IMR-90 (cell line): ENCODE results near the gene TSTD1.

Experiments used
- BHLHE40 ChIP-seq: fragments of 150-350 bp; IDR thresholded peaks from 2 replicates; pipeline ENCODE4 v1.6.1; 2016; ENCODE audit warnings: mild to moderate bottlenecking, low read depth, low read length
- CTCF ChIP-seq: conservative IDR thresholded peaks from 2 replicates; pipeline ENCODE4 v1.5.1; 2012; ENCODE audit warnings: mild to moderate bottlenecking, low read depth, low read length, improper control_type of control experiment
- MAZ ChIP-seq: IDR thresholded peaks from 2 replicates; pipeline ENCODE4 v1.6.1; 2012; ENCODE audit warnings: low read depth, mild to moderate bottlenecking, low read length, improper control_type of control experiment, moderate library complexity, borderline replicate concordance

- TF ChIP-seq CTCF (no peak), MAZ (no peak), BHLHE40 (no peak)
Measured at GRCh38 chr1:161059293-161059692, 20.5 kb upstream of the TSTD1 start.
